Measurements from ENCODE around the gene C13orf42.
A peak's percentile ranks its signal among the peaks of the same experiment; 100 is the strongest.
"Not testable (repeated sequence)": the region's sequence is repeated elsewhere in the genome, so short reads cannot be mapped to it uniquely, and the experiment has no call there.

The C13orf42 gene

DNA sequence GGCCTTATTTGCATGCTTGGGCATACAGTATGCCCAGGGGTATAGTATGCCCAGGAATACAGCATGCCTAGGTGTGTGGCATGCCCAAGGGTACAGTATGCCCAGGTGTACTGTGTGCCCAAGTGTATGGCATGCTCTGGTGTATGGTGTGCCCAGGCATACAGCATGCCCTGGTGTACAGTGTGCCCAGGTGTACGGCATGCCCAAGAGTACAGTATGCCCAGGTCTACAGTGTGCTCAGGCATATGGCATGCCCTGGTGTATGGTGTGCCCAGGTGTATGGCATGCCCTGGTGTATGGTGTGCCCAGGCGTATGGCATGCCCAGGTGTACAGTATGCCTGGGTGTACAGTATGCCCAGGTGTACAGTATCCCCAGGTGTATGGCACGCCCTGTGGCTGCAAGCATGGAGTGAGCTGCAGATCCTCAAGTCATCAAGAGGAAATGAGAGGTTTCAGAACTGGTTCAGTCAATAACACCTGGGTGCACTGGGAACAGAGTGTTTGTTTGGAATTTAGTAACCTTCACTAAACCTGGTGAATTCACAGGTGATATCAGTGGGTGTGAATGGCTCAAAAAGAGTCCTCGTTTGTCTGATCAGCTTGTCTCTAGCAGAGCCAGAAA lies 7.8 kb upstream of the C13orf42 start:
- DNase-seq: no peak

DNA sequence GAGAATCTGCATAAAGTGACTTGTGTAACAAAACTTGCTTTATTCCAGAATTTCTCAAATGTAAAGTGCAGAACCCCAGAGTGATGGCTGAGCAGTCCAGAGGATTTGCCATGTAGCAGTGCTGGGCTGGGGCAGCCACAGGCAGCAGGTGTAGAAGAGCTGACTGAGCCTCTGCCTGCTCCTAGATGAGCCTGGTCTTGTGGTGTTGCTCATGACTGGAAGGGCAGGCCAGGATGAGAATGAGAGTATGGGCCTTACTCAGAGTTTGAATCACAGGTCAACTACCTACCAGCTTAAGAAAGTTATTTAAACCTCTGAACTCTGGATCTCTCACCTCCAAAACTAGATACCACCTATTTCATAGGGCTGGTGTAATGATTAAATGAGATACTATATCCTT lies 2.9 kb upstream of the C13orf42 start:
- DNase-seq: no peak

DNA sequence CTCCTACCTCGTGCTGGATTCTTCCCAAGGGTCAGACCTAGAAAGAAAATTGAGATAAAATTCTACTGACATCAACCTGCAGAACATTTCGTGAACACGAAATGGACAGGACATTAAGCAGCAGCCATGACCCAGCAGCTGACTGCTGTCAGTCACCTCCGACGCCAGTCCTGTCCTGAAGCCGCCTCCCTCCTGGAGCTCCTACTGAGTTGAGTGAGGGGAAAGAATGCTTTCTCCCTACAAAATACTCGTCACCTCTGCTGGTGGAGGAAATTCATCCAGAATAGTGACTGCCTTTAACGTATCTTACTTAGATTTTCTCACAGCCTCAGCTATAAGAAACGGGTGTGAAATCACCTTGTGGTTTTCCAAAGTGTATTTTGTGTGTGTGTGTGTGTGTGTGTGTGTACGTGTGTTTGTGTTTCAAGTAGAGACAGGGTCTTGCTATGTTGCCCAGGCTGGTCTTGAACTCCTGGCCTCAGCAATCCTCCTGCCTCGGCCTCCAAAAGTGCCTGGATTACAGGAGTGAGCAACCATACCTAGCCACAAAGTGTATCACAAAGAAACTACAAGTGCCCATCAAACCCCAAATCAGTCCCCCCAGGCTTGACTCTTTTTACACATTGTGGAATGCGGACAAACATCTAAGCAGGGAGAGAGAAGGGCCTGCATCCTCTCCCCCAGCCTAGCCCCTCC lies 2.3 kb upstream of the C13orf42 start:
- no peak for DNase-seq

DNA sequence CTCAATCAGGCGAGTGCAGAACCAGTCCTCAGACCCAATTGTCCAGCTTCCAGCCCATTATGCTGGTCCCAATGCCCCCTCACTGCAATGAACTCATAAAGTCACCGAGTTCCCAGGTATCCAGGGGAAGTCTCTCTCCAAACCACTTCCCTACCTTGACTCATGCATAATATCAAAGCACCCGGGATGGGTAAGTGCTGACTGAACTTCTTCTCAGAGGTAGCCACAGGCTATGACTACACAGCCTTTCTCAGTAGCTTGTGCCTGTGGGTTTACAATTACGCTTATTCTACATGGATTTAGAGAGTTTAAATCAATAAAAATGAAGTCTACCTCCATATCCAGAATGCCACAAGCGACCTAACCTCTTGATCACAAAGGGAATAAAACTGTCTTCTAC lies 1.7 kb upstream of the C13orf42 start:
- DNase-seq: no peak

DNA sequence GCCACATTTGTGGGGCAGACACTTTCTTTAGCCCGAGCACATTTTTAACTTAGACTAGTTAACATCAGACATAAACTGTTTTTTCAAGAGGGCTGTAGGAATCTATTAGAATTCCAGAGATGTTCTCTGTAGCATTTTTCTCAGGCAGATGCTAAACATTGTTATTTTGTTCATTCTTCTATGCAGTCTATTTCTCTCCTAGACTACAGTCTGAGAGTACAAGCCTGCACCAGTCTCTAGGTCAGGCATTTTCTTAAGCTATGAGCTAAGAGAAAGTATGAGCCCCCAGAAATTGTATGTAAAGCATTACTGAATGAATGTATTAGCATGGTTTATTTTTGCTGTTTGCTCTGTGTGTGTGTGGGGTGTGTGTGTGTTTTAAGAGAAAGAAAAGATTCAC lies 923 bp upstream of the C13orf42 start:
- no peak for DNase-seq

DNA sequence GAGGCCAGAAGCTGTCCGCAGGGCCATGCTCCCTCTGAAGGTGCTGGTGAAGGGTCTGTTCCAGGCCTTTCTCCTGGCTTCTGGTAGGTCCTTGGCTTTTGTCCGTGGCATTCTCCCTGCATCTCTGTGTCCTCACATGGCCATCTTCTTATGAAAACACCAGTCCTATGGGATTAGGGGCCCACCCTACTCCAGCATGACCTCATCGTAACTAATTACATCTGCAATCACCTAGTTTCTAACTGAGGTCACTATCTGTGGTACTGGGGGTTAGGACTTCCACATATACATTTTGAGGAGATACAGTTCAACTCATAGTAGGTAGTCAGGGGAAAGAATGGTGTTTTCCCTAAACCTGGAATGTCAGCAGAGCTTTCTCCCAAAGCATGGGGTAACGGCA lies 3.1 kb downstream of the C13orf42 start:
- DNase-seq: no peak

DNA sequence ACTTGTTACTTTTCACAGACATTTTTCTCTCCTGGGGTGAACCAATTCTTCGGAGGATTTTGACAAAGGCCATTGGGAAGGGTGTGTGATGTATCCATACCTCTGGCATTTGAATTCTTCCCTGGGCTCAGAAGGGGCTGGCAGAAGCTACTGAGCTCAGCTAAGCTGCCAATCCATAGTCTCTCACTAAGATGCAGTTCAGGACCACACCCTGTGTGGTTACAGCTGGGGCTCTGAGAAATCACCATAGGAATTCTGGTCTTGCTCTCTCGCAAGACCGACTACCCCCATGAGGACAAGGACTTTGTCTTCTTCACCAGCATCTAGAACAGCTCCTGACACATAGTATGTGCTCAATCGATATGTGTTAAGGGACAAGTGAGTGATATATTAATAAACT lies 6.0 kb downstream of the C13orf42 start:
- DNase-seq: no peak

DNA sequence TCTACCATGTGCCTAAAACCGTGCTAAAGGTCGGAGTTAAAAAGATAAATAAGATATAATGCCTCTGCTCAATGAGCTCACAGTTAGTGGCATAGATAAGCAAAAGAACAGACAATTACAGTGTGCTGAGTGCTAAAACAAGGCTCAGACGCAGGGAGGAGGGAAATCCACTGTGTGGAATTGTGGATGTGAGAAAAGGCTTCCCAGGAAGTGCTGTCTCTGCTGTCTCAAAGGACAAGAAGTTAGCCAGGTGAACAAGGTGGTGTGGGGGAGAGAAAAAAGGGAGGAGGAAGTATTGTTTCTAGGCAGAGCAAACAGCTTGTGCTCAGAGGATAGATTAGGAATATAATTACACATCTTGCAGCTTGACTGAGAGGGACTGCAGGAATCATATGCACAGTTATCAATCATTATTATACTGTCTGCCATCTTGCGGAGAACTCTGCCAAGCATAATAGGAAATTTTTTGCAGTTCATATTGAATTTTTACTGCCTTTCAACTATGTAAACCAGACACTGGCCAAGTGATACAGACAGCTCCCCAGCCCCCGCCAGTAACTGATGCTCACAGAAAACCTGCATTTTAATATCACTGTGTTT lies 9.3 kb downstream of the C13orf42 start:
- no peak for DNase-seq

DNA sequence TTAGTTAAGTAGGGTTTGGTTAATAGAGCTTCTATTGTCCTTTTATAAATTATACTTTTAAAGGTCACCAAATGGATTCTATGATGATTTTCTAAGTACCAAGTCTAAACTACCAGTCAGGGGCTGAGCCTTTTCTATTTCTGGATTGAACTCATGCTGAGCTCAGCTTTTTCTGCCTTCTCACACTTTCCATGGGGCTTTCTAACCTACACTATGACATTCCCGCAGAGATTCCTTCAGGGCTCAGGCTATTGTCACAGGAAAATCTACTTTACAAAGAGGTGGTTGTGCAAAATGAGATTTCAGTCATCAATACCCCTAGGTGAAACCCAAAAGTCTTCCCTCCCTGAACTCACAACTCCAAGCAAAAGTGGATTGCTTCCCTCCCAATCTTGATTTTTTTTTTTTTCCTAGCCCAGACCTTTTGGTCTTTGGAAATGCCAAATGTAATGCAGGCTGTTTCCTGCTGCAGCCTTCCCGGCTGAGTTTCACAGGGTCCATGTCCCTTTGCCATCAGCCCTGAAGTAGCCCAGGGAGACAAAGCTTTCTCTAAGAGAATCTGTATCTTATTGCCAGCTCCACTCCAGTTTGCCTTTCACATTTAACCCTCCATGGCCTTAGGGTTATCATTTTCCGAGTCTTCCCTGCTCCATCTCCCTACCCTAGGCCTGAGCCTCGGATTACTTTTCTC lies 13.6 kb downstream of the C13orf42 start:
- no peak for DNase-seq

DNA sequence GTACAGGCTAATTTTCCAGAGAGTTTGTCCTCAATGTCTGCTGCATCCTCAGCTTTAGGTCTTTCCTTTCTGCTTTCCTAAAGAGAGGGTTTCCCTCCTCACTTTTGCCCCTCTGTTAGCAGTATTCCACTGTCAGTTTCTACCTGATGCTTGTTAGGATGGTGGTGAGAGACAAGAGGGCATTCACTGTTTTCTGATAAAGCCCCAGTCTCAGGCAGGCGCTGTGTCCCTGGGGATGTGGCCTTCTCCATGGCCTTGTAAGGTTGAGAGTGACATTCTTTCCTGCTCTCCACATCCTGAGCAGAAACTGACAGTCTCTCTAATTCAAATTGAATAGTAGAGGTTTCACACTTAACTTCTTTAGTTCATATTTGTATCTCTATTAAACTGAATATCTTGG lies 14.9 kb downstream of the C13orf42 start:
- no peak for DNase-seq

DNA sequence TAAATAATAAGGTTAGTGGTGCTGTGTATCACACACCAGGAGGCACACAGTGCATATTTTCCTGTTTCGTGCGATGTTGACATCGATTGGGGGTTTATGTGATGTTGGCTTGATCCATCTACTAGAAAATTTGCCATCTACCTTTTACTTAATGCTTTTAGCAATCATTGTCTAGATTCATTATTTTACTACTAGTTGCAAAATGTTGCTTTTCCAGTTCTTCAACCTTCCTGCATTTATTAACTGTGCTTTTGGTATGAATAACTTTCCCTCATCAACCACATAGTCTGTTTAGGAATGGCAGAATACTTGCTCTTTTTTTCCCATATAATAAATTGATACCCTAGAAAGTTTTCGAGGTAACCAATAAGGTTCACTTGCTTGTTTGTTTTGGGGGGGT lies 17.5 kb downstream of the C13orf42 start:
- no peak for DNase-seq

DNA sequence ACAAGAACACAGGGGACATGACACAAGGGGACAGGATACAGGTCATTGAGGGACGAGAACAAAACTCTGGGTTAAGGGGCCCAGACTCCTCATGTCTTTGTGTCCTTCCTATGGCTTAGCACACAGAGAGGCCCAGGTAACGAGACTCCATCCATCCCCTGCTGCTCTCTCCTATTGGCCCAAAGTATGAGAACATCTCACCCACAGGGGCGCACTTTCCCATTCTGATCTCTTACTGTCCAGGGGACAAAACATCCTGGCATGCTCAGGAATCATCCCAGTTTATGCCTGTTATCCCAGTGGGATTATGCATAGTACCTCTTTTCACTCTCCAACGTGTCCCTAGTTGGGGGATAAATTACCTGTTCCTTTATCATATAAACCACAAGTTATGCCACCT lies 19.2 kb downstream of the C13orf42 start:
- no peak for DNase-seq

DNA sequence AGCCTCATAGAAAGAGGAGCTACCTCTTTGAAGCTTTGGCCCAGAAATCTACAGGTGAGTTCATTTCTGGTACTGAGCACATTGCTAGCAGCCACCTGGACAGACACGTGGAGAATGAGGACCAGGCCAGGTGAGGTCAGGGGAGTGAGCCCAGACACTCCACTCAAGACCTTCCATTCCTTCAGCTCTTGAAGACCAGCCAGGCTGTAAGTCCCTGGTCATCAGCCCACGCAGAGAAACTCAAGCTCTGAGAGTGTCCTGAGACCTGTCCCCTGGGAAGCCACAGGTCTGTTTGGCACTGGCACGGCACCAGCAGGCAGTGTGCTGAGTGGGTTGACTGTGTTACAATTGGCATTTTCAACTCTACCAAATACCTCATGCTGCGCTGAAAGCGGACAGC lies 27.4 kb downstream of the C13orf42 start:
- DNase-seq: no peak

DNA sequence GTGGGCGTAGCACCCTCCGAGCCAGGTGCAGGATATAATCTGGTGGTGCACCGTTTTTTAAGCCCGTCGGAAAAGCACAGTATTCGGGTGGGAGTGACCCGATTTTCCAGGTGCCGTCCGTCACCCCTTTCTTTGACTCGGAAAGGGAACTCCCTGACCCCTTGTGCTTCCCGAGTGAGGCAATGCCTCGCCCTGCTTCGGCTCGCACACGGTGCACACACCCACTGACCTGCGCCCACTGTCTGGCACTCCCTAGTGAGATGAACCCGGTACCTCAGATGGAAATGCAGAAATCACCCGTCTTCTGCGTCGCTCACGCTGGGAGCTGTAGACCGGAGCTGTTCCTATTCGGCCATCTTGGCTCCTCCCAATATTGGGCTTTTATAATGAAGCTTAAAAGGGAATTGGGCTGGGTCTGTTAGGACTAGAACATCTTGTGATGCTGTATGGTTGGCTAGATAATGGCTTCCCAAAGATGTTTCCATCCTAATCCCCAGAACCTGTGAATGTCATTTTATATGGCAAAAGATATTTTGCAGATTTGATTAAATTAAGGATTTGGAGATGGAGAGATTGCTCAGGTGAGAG lies 30.5 kb downstream of the C13orf42 start:
- DNase-seq: not testable (repeated sequence)

DNA sequence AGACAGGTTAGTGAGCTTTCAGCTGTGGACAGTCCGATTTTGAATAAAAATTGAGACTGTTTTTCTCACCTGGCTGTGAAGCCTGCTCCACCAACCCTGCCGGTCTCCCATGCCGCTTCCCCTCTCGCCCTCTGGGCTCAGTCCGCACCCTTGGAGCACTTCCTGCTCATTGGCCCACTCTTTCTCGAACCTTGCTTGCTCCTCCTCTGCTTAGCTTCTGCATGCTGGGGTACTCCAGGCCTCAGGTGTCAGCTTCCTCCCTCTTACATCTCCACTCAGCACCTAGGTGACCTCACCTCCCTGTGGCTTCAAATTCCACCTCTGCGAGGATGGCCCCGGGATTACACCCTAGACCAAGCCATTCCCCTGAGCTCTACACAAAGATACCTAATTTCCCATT lies 39.6 kb downstream of the C13orf42 start:
- DNase-seq: no peak

DNA sequence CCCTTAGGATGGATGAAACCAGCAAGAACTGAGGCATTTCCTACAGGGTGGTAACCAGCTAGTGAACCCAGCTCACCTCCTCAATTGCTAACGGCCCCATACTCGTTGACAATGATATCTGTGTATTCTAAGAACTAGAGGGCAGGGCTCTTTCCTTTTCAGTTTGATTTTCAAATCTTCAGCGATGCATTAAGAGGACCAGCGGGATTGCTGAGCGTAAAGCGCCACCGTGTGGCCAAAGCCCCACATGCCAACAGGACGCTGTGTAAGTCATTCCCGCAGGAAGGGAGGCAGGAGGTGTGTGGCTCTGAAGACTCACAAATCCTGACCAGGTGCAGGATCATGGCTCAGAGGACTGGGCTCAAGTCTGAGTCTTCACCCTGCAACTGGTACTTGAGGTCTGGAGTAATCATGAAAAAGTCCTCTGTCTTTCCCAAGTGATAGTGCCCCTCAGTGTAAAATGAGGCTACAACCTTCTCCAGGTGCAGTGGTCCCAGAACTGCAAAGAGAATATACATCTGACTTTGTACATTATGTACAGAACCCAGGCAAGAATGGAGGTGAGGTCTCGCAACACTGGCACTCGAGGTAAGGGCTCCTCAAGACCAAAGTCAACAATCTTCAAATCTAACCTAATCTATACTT lies 40.9 kb downstream of the C13orf42 start:
- peak; percentile 31 for DNase-seq

DNA sequence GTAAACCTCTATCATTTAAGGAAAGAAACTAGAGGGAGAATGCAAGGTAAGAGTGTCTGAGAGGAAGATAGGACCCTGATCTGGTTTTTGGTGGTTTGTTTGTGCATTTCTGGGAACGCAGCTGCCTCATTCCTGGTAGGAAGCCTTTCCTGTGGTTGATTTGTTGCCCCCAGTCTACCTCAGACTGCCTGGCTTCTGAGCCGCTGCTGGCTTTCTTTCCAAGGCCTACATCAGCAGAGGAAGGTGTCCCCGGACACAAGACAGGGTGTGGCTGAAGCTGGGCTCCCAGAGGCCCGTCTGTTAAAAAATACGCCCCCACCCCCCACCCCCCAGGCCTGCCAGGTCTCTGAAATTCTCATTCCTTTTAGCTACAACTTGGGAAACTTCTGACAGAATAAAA lies 42.6 kb downstream of the C13orf42 start:
- no peak for DNase-seq

DNA sequence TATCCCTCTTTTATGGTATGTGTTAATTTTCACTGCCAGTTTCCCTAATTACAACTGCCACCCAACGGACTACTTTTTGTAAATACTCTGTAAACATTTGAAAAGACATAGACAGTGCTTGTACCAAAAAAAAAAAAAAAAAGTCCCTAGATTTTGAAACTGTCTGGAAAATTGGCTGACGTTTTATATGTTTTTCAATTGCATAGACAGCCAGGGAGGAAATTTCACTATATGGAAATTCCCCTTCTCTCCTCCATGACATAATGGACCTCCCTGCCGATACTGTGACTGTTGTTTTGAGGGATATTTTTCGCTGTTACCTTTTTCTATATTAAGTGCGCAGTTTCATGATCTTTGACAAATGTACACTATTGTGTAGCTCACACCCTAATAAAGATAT lies 43.4 kb downstream of the C13orf42 start:
- no peak for DNase-seq

DNA sequence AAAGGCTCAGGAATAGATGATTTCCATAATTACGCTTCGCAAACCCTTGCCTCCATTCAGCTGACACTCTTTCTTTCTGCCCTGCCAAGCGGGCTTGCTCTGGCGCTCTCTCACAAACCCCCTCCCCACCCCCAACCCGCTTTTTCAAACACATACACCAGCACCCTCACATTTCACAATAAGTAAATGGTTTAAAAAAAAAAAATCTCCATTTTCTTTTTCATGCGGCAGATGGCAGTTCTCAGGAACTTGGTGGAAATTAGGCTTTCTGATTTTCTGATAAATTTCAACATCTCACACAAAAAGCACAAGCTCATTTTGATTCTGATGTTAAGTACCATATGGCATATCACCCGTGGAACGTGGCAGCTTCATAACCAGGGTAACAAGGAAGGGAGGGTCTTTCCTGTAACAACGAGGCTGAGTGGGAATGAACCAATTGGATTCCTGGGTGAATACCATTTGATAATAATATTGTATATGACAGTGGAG lies 43.8 kb downstream of the C13orf42 start:
- no peak for DNase-seq

DNA sequence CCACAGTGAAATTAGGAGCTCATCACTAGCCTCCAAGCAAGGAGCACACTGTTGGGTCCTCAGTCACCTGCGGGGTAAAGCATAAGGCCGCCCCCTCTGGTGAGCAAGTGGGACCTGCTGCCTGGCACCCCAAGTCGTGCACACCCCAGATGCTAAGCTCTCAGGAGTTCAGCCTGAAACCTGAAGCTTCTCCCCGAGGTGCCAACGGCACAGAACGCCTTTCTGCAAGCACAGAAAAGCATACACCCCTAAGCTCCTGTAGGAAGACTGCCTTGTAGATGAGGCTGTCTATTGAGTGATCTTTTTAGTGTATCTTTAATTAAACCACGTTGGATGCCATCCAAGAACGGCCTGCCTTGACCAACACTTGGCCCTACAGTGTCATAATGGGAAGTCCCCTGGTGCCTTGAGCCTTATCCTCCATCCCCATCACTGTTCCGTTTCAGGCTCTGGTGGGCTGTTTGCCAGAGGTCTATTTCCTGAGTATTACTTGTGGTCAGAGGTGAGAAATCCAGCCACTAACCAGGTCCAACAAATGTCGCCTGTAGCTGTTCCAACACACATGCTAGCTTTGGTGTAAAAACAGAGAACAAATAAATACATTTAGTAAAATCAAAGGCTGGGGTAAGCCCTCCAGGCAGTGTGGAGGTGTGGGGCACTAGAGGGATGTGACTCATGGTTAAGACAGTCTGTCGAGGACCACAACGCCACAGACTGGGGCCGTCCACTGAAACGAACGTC lies 44.8 kb downstream of the C13orf42 start:
- DNase-seq: no peak

DNA sequence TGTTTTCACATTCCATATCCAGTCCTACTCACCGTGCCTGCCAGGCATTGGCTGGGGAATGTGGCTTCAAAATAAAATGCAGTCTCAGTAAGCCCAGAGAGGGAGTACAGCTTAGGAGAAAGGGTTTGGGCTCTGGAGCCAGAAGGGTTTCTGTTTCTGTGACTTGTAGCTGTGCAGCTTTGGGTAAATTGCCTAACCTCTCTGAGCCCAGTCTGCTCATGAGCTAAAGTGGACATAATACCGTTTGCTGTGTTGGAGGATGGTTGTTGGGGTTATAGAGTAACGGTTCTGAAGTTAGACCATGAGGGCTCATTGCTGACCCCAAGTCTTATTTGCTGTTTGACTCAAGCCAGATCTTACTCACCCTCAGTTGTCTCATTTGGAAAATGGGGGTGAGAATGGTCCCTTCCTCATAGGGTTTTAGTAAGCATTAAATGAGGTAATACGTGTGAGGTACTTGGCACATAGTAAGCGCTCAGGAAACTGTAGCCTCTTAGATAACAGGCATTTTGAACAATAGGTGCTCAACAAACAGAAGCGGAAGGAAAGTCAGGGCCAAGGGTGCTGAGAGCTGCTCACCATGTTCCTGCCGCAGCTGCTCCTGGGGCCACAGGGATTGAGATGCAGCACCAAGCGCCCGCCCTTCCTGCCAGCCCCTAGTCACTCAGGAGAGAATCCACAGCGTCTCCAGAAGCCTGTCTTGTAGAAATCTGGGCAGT lies 45.5 kb downstream of the C13orf42 start:
- no peak for DNase-seq
